NCI-H2196 treated with DMSO at 0.1 percent for 48 hours (cell line): Measurements from ENCODE around the gene FXN.
A peak's percentile ranks its signal among the peaks of the same experiment; 100 is the strongest.
"Not testable (repeated sequence)": the region's sequence is repeated elsewhere in the genome, so short reads cannot be mapped to it uniquely, and the experiment has no call there.

Source experiments
- DNase-seq: peaks from one replicate; lab custom pipeline; 2025; ENCODE audit not compliant: unreplicated experiment; lab: John Stamatoyannopoulos, UW

FXN gene

DNA sequence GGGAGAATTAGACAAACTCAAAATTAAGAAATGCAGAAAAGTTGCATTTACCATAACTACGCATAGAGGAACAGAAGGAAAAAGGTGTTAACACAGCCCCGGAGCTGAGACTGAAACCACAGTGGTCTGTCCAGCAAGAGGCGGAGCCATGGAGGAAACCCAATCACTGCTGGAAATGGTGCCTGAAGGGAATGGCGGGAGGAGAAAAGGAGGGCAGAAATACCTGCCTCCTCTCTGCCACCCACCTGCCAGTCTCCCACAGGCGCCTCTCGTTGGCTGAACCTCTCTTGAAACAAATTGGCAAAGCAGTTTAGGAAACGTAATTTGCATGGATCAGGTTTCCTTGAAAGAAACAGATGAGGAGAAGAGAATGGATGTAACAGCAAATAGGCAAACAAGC is 11.9 kb upstream of the FXN start:
- DNase-seq = peak; percentile 65

DNA sequence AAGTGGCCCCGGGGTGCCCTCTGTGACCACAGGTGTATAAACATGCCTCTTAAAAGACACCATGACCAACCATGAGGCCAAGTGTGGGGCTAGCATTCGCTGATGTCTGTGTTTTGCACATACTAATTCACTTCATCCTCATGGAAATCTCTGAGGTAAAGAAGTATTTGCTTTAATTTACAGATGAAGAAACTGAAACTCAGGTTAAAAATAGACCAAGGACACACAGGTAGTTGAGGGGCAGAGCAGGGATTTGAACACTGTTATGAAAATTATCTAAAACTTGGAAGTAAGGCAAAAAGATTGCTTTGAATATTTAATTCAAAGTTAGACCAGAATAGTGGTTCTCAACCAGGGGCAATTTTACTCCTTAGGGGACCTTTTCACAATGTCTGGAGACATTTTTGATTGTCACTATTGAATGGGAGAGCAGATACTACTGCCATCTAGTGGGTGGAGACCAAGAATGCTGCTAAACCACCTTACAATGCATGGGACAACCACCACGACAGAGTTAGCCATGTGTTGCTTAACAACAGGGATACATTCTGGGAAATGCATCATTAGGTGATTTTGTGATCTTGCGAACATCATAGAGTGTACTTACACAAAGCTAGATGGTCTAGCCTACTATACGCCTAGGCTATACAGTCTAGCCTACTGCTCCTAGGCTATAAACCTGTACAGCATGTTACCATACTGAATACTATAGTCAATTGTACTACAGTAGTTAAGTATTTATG is 8.0 kb upstream of the FXN start:
- peak; percentile 49 for DNase-seq

DNA sequence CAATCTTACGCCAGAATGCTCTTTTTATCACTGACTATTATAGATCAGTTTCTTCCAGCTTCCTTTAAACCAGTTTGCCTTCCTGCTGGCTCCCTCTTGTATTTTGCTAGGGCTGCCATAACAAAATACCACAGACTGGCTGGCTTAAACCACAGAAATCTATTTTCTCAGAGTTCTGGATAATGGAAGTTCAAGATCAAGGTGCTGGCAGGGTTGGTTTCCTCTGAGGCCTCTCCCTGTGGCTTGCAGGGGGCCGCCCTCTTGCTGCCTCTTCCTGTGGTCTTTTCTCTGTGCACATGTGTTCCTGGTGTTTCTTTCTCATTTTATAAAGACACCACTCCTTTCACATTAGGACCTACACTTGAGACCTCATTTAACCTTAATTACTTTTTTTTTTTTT is 6.8 kb upstream of the FXN start:
- DNase-seq = no peak

DNA sequence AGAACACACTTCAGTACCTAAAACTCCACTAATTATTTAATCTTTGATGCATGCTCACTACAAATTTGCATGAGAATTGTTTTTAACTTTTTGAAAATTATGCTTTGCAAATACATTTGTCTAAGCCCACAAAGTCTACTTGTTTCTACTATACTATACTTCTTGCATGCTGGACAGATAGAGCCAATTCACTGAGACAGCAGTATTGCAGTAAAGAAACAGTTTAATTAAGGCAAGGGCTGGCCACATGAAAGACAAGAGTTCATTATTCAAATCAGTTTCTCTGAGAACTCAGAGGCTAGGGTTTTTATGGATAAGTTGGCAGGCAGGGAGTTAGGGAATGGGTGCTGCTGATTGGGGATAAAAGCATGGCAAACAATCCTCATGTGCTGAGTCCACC is 6.0 kb upstream of the FXN start:
- no peak for DNase-seq

DNA sequence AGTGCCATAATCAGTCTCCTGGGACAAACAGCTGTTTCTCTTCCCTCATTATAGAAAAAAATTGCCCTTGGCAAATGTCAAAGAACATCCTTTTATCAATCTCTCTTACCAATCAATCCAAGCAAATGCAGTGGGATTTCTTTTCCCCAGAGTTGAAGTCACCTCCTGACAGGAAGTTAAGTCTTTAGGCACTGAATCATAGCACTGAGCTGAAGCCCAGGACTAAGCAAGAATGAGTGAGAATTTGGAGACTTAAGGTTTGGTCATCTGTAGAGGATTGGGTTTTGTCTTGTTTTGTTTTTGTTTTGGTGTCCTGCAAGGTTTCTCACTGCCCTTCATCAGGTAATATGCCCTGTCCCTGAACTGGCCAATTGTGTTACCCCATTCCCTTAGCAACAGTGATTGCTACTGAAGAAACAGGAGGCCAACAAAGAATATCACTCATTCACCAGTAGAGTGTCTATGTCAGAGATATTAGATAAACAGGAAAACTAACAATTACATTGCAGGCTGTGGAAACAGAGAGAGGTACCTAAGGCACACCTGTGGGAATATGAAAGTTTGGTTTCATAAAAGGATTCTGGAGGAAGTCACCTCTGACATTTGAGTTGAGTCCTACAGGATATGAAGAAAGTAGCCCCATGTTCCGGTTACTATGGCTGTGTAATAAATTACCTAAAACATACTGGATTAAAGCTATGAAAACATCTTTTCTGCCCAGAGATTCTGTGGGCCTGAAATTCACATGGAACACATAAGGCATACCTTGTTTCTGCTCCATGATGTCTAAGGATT is 4.5 kb upstream of the FXN start:
- no peak for DNase-seq

DNA sequence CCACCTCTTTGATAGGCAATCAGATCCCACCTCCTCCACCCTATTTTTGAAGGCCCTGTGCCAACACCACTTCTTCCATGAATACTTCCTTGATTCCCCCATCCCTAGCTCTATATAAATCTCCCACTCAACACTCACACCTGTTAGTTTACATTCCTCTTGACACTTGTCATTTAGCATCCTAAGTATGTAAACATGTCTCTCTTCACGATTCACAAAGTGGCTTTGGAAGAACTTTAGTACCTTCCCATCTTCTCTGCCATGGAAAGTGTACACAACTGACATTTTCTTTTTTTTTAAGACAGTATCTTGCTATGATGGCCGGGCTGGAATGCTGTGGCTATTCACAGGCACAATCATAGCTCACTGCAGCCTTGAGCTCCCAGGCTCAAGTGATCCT is 1.5 kb upstream of the FXN start:
- DNase-seq = no peak

DNA sequence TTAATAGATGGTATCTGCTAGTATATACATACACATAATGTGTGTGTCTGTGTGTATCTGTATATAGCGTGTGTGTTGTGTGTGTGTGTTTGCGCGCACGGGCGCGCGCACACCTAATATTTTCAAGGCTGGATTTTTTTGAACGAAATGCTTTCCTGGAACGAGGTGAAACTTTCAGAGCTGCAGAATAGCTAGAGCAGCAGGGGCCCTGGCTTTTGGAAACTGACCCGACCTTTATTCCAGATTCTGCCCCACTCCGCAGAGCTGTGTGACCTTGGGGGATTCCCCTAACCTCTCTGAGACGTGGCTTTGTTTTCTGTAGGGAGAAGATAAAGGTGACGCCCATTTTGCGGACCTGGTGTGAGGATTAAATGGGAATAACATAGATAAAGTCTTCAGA is 757 bp downstream of the FXN start:
- DNase-seq = no peak

DNA sequence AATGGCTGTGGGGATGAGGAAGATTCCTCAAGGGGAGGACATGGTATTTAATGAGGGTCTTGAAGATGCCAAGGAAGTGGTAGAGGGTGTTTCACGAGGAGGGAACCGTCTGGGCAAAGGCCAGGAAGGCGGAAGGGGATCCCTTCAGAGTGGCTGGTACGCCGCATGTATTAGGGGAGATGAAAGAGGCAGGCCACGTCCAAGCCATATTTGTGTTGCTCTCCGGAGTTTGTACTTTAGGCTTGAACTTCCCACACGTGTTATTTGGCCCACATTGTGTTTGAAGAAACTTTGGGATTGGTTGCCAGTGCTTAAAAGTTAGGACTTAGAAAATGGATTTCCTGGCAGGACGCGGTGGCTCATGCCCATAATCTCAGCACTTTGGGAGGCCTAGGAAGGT is 1.2 kb downstream of the FXN start:
- DNase-seq = no peak

DNA sequence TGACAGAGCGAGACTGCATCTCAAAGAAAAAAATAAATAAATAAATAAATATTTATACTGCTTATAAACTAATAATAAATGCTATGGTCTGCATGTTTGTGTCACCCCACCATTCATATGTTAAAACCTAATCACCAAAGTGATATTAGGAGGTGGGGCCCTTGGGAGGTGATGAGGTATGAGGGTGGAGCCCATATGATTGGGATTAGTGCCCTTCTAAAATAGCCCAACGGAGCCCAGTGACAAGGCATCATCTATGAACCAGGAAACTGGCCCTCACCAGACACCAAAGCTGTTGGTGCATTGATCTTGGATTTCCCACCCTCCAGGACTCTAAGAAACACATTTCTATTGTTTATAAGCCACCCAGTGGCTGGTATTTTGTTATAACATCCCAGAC is 5.1 kb downstream of the FXN start:
- no peak for DNase-seq

DNA sequence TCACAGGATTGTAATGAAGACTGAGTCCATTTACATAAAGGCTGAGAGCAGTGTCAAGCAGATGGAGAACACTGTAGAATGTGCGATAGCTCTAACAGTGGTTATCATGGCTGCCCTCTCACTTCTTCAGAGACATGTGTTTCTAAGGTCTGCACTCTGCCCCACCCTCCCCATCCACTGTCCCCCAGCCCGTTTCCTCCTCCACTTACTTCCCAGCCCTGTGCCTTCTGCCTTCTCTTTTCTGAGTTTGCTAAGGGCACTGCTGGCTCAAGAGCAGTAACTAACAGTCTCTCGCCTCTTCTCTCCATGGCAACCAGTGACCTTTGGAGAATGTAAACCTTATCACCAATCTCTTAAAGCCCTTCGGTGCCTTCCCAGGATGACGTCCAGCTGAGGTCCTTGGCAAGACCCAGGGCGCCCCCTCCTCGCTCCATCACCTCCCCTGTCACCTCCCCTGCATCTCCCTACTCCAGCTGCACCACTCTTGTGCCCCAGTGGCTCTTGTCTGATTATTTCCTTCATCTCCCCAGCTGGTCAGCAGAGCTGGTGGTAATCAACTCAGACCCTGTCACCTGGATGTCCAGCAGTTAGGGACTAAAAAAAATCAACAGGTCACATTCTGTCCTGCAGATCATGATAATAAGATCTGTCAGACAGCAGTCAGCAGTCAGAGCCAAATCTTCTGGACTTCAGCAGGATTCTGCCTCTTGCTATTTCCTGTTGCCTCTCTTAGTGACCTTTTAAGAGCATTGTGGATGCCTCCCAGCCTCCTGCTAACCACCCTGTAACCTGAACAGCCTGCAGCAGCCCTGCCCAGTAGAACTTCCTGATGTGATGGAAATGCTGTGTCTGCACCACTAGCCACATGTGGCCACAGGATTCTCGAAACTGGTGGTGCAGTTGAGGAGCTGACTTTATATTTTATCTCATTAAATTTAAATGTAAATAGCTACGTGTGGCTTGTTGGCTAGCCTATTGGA is 9.0 kb downstream of the FXN start:
- DNase-seq = peak; percentile 58

DNA sequence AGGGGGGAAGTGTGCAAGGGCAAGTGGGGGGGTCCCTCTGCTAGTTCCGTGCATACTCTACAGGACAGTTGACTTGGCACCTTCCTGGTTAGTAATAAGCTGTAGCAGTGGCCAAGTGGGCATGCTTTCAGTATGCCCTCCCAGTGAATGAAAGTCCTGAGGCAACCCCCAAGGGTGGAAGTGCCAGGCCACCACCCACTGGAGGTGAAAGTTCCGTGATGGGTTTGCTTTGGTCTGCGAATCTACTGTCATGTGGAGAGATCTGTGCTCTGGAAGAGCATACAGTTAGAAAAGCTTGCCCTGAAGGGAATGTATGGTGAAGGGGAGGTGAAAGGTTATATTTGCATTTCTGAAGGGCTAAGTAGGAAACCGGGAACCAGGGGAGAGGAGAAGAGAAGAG is 10.3 kb downstream of the FXN start:
- DNase-seq = no peak

DNA sequence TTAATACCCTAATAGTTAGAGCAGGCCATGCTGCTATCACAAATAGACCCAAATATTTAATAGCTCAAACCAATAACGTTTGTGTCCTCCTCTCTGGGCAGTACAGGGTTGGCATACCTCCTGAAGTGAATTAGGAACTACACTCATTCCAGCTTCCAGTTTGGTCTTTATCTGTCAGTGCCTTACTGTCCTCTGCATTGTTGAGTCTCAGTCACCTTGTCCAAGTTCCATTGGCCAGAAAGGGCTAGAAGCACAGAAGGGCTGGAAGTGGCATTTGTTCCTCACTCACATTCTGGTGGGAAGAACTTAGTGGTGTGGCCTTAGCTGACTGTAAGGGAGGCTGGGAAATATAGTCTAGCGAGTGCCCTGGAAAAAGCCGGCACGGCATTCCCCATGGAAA is 11.2 kb downstream of the FXN start:
- no peak for DNase-seq

DNA sequence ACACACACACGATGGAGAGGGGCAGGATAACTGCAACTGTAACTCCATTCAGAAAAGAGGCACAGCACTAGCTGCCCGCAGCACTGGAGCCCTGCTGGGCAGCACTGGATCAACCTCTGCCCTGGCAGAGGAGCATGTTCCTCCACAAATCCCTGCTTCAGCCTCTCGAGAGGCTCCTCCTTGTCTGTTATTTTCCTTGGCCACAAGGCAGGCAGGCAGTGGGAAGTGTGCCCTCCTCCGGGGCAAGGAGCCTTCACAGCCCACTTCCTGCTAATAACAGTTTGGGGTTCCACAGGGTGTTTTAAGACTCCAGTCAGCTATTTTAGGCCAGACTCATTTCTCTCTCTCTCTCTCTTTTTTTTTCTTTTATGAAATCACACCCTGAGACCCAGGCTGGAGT is 11.8 kb downstream of the FXN start:
- DNase-seq = no peak

DNA sequence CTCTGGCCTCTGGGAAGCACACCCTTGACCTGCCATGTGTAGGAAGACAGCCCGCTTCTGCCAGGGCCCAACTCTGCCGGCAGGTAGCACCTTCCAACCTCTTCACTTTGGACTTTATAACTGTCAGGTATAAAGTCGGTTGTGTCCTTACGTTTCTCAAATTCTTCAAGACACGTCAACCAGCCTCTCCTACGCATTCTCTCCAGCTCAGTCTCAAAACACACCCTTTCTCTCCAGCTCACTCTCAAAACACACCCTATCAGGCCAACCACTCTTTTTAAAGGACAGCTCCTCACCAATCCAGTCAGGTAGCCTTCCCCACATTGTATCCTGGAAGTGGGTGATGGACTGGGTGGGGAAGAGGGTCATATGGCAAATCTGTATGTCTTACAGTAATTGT is 13.5 kb downstream of the FXN start:
- DNase-seq = no peak

DNA sequence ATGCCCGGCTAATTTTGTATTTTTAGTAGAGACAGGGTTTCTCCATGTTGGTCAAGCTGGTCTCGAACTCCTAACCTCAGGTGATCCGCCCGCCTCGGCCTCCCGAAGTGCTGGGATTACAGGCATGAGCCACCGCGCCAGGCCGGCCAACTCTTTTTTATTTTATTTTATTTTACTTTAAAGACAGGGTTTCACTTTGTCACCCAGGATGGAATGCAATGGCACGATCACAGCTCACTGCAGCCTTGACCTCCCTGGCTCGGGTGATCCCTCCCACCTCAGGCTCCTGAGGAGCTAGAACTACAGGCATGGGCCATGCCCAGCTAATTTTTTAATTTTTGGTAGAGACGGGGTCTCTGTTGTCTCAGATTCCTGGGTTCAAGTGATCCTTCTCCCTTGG is 15.4 kb downstream of the FXN start:
- not testable (repeated sequence) for DNase-seq

DNA sequence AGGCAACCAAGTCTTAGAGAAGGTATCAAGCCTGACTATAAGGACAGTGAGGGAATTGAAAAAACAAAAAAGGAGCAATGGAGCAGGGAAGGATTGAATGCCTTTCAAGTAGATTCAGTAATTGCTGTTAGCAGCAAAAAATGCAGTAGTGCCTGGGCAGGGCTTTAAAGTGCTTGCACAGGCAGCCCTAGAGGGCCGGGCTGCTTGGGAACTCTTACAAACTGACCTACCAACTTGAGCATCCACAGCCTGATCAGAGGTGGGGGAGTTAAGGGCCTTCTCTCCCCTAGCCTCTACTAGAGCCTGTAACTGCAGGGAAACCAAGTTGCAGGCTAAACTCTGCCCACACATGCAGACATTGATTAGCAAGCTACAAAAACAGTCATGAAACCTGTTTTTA is 19.4 kb downstream of the FXN start:
- DNase-seq = no peak

DNA sequence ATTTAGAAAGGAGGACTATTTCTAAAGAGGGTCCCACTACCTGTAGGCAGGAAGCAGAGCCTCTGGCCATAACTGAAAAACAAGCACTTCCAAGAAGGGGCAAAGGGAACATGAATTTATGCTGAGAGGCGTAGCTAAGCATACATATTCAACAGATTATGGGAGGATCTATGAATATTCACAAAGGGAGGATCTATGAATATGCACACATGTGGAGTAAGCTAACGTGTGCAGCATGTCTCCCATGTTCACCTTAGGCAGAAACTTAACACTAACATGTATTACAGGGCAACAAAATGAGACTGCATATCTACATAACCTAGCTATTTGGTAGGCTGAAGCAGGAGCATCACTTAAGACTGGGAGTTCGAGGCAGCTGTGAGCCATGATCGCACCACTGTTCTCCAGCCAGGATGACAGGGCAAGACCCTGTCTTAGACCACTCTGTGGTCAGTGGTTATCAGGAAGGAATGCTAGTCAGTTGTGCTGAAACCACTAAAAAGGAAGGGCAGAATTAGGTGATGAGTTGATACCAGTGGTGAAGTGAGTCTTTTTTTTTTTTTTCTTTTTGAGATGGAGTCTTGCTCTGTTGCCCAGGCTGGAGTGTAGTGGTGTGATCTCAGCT is 20.8 kb downstream of the FXN start:
- no peak for DNase-seq

DNA sequence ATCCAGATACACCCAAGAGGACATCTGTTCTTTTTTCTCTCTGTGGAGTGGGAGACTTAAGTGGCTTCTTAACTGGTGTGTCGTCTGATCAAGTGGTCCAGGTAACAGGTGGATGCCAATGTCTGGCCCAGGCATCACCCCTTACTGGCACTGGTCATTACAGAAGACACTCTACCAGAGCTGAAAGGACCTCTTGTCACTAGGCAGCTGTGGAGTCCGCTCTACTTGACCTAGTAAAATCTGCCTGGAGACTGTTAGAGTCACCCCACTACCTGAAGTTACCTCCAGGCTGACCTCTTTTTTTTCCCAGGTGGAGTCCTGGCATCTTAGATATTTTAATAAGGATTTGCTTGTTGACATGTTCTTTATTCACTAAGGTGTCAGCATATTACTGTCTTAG is 22.5 kb downstream of the FXN start:
- DNase-seq = no peak

DNA sequence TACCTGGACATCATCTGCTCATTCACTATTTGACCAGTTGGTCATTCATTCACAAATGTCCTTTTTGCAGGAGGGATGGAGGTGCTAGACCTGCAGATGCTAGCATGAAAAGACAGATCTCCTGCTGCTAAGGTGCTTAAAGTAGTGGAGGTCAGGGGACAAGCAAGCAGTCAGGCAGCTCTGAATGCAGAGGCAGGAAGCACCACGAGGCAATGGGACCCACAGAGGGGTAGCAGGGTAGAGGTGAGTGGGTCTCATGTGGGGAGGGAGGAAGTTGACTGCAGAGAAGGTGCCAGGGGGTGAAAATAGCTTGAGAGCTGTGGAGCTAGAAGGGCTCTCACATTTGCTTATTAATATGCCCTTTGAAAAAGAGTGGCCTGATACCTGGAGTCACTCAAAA is 25.2 kb downstream of the FXN start:
- no peak for DNase-seq

DNA sequence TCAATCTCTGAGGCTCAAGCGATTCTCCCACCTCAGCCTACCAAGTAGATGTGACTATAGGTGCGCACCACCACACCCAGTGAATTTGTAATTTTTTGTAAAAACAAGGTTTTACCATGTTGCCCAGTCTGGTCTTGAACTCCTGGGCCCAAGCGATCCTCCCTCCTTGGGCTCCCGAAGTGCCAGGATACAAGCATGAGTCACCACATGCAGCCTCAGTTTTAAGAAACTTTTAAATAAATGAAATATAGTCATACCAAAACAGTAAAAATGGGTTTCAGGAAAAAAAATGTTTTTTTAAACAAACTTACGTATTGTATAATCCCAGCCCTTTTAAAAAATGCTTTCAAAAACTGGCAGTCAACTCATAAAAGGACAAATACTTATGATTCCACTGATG is 26.6 kb downstream of the FXN start:
- DNase-seq = no peak

DNA sequence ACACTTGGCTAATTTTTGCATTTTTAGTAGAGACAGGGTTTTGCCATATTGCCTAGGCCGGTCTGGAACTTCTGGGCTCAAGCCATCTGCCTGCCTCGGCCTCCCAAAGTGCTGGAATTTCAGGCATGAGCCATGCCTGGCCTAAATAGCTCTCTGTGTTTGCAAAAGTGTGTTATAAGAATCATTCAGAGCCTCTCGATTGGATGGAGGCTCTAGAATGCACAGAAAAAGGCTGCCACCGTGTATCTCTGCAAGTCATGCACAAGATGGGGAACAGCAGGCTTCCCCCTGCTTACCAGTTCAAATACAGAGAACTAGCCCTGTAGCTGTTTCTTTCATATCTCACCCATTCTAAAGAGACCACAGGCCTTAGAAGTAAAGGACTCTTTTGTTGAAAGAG is 28.3 kb downstream of the FXN start:
- no peak for DNase-seq
